WI38 (cell line): ENCODE results near the gene FAP.

Experiments used
- H3K4me3 ChIP-seq: 2 replicates; pipeline ENCODE4 v1.5.1; 2011; ENCODE audit warnings: low read depth, mild to moderate bottlenecking, control low read depth, low read length
- CTCF ChIP-seq: IDR thresholded peaks from 2 replicates; pipeline ENCODE4 v1.5.1; 2012; ENCODE audit warnings: low read depth, mild to moderate bottlenecking, control low read depth, low read length

The FAP gene

GRCh38 chr2:162266460-162266760 lies 23.2 kb upstream of the FAP start:
- TF ChIP-seq CTCF: no peak
- H3K4me3 ChIP-seq: no peak overlapping the region

- TF ChIP-seq CTCF: no peak
Observed at GRCh38 chr2:162265666-162266459, 22.6 kb upstream of the FAP start.

GRCh38 chr2:162261032-162261945 lies 18.0 kb upstream of the FAP start:
- H3K4me3 ChIP-seq: no peak overlapping the region
- no peak for TF ChIP-seq CTCF

More at GRCh38 chr2:162265666-162266459, 22.6 kb upstream of the FAP start:
- no peak overlapping the region for H3K4me3 ChIP-seq

- H3K4me3 ChIP-seq: no peak overlapping the region
- TF ChIP-seq CTCF: no peak
Observed at GRCh38 chr2:162258686-162259085, 15.4 kb upstream of the FAP start.

- H3K4me3 ChIP-seq: no peak overlapping the region
- no peak for TF ChIP-seq CTCF
Observed at GRCh38 chr2:162258169-162258568, 14.9 kb upstream of the FAP start.

- no peak for TF ChIP-seq CTCF
- H3K4me3 ChIP-seq: no peak overlapping the region
Observed at GRCh38 chr2:162257425-162257824, 14.2 kb upstream of the FAP start.

- no peak for TF ChIP-seq CTCF
- H3K4me3 ChIP-seq: no peak overlapping the region
Observed at GRCh38 chr2:162256591-162256991, 13.3 kb upstream of the FAP start.
